ENCODE measurements around the gene KIF26A.

KIF26A gene

DNA sequence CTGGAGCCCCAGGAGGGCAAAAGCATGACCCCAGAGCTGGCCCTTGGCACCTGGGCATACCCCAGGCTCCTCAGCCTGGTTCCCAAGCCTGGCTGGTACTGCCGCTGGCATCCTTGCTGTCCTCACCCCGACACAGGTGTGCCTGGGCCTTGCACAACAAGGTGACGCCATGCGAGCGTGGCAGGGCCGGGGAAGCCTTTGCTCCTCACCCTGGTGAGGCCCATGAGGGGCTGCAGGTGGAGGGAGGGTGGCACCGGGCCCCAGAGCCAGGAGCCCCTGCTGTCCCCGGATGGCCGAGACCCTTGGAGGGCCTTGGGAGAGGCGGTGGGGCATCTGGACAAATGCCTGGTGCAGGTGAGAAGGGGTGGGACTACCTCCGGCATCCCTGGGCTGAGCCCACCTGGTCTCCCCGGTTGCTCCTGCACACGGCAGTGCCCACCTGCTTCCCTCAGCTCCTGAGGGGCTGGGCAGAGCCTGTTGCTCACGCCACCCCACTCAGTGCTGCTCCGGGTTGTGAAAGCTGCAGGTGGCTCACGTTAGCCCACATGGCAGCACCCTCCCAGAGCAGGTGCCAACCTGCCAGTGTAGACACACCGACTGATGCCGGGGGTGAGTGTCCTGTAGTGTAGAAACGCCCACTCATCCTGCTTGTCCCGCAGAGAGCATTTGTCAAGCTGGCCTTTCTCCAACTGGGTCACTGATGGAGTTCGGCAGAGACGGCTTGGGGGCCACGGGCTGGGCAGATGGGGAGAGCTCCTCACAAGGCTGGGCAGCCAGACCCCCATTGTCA, 24.6 kb upstream of the KIF26A start:
- DNase-seq = no peak

- DNase-seq = no peak
These were observed 23.8 kb upstream of the KIF26A start for GRCh38 chr14:104114421-104115130.

GRCh38 chr14:104115131-104115600, 23.2 kb upstream of the KIF26A start:
- DNase-seq = no peak

GRCh38 chr14:104115691-104116287, 22.6 kb upstream of the KIF26A start:
- no peak for DNase-seq

GRCh38 chr14:104116288-104116755, 22.1 kb upstream of the KIF26A start:
- no peak for DNase-seq

DNA sequence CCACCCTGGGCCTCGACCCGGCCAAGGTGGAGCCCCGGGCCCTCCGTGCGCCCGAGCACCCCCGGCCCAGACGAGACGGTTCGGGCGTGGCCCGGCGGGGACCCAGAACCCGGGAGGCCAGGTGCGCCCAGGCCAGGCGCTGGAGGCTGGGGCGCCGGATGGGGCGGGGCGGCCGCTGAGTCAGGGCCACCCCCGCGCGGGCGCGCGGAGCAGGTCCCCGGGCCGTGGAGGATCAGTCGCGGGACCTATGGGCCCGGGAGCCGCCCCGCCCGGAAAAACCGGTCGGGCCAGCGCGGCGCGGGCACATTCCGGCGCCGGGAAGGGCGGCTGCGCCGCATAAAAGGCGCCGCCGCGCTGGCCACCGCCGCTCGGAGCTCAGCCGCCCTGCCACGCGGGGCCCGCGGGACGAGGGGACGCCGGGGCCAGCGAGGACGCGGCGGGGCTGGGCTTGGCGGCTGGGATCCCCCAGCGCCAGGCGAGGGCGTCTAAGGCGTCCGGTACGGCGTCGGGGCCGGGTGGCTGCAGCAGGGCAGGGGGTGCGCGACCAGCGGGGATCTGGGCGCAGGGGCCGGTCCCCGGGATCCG, 21.5 kb upstream of the KIF26A start:
- no peak for DNase-seq

DNA sequence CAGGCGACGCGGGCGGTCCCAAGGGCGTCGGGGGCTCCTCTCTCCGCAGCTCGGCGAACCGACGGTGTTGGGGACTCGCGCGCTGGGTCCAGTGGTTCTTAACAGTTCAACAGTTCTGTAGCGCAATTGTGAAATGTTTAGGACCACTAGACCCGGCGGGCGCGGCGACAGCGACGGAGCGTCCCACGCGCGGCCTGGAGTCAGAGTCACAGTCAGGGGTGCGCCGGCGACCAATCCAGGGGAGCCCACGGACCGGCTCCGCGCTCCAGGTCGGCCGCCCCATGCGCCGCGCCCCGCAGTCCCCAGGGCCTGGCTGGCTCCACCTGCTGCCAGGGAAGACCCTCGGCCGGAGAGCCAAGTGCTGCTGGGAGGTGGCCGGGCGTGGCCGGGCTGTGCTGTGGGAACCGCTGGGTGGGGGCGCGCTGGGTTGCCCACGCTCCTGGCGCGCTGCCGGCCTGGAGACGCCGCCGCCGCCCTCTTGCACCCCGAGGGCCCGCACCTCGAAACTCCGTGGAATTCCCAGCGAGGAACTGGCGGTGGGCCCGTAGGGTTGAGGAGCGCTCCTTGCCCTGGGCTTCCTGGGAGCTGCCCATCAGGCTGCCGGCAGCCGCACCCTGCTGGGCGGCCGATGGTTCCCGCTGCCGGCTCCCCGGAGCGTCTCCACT, 20.9 kb upstream of the KIF26A start:
- DNase-seq = no peak

DNA sequence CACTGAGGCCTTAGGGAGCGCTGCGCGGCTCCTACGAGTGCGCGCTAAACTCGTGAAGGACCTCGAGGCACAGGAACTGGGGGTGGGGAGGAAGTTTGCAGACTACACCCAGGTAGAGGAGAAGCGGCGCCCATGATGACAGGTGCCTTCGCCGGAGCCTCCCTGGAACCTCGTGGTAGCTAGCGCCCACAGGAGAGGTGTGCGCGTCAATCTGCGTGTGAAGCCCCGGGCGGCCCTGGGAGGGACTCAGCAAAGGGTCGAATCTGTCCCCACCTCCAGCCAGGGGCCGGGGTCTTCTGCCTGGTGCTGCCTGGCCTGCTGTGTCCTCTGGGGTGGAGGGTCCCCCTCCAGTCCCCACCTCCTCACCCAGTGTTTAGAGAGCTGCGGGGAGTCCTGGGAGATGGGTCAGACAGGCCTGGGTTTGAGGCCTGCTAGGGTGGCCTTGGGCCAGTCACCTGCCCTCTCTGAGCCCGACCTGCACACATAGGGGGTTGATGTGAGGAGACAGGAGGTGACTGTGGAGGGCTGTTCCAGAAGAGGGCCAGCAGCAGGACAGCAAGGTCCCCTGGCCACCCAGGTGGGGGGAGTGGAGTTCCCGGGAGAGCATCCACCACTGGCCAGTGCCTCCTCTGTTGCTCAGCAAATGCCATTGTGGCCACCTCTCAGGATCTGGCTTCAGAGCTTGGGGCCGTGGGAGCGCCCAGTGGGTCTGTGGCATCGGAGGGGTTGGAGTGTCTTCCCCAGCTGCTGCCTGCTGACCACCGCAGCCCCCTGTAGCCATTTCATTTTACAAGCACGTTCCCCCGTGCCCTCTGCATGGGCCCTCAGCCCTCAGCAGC, 20.2 kb upstream of the KIF26A start:
- DNase-seq = no peak

- no peak for DNase-seq
These were observed 19.3 kb upstream of the KIF26A start for GRCh38 chr14:104119119-104119487.

DNA sequence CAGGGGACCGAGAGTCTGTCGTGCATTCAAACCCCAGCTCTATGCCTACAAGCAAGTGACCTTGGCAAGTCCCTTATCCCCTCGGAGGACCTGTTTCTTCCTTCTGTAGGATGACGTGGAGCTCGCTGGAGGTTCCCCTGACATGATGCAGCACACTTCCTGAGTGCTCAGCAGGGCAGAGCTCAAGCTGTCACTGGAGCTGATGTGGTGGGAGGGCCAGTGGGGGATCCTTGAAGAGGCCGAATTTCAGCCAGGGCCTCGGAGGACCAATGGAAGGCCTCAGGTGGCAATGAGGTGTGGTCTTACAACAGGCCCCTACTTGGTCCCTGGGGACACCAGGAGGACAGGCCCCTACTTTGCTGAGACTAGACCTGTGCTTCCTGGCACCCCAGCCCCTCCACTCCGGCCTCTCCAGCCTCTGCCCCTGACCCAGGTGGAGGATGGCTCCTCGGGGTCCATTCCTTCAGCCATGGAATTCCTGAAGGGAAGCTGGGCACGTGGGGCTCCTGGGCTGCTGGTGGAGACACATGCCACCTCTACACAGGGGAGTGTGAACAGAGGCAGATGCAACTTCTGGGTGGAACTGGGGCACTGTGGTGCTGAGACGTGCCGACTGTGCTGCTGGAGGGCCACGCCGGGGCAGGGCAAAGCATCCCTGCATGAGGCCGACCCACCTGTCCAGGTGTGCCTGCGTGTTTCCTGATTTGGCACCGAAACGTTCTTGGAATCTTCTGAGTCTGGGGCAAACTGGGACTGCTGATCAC, 18.7 kb upstream of the KIF26A start:
- no peak for DNase-seq

- DNase-seq = no peak
These were observed 18.1 kb upstream of the KIF26A start for GRCh38 chr14:104120281-104120741.

- no peak for DNase-seq
These were observed 17.2 kb upstream of the KIF26A start for GRCh38 chr14:104121142-104121541.

GRCh38 chr14:104123879-104124278, 14.5 kb upstream of the KIF26A start:
- DNase-seq = no peak

DNA sequence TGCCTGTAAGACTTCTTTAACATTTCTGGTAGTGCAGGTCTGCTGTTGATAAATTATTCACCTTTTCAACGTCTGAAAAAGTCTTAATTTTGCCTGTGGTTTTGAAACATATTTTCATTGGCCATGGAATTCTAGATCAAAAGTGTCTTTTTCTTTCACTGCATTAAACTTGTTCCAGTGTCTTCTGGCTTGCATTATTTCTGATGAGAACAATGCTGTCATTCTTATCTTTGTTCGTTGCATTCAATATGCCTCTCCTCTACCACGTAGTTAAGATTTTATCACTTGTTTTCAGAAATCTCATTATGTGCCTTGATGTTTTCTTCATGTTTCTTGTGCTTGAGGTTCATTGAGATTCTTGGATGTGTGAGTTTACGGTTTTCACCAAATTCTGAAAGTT, 13.4 kb upstream of the KIF26A start:
- DNase-seq = no peak

GRCh38 chr14:104126753-104127152, 11.6 kb upstream of the KIF26A start:
- DNase-seq = no peak

- DNase-seq = no peak
These were observed 9.4 kb upstream of the KIF26A start for GRCh38 chr14:104128981-104129380.

DNA sequence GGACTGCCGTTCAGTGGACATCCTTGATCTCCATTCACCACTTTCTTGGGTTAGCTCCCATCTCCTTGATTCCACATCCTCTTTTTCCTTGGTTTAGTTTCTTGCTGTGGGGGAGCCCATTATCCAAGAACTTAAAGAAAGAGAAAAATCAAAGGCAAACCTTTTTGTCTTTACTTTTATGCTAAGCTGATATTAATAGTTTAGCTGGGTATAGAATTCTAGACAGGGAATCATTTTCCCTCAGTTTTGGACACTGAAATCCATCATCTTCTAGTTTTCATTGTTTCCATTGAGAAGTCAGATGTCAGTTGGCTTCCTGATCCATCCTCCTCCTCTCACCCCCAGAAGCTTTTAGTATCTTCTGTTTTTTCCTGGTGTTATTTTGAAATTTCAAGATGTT, 8.8 kb upstream of the KIF26A start:
- no peak for DNase-seq

- DNase-seq = no peak
These were observed 7.3 kb upstream of the KIF26A start for GRCh38 chr14:104130974-104131651.

GRCh38 chr14:104131968-104132732, 6.2 kb upstream of the KIF26A start:
- DNase-seq = no peak

DNA sequence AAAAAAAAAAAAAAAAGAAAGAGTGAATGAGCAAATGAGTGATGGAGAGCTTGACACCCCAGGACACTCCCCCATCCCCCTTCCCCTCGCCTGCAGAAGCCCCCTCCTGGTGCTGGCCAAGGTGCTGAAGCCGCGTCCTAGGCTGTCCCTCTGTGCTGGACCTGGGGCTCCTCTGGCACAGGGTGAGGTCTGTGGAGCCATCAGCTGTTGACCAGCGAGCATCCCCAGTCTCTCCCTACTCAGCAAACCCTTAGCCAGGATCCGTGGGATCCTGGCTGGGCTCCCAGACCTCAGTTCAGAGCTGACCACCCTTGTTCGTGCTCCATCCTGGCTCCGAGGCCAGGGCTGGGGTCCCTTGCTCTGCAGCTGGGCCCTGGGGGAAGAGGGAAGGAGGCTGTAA, 5.4 kb upstream of the KIF26A start:
- DNase-seq = no peak

Measured in CD4-positive, alpha-beta T cell treated with Interleukin-12 subunit alpha and Interleukin-12 subunit beta, for 1 hour (primary cell).